ENCODE results near the gene EHD3.

DNA sequence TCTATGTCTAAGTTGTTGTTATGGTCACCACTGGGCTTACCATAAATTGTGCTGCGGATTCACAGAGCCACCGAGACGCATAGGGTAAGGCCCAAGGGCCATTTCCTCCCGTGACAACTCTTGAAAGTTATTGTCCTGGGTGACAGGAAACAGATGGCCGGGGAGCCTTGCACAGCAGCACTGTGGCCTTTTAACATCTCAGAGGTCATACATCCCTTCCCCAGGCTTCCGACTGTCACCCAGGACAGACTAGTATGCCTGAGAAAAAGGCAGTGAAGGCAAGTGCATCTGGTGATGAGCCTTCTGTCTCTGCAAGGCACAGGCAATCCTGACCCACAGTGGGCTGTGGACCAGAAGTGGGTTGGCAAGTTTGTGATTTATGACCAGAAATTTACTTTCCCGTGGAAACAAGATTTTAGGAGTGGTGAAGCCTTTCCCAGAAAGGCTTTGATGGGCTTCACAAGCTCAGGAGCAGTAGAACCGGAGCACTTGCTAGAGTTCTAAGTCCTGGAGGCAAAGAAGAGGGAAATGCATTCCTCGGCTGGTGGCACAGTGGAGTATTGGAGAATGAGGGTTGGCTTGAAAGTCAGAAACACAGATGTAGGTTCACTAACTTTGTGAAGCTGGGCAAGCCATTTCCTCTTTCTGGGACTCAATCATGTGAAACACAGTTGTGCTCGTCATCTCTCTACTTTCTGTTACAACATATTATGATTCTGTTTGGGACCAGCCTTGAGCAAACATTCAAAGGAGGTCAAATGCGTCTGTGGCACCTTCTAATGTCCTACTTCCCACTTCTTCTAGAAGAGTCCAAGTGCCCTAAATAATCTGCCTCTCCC lies 14.6 kb upstream of the EHD3 start:
- TF ChIP-seq, protein P1, sequence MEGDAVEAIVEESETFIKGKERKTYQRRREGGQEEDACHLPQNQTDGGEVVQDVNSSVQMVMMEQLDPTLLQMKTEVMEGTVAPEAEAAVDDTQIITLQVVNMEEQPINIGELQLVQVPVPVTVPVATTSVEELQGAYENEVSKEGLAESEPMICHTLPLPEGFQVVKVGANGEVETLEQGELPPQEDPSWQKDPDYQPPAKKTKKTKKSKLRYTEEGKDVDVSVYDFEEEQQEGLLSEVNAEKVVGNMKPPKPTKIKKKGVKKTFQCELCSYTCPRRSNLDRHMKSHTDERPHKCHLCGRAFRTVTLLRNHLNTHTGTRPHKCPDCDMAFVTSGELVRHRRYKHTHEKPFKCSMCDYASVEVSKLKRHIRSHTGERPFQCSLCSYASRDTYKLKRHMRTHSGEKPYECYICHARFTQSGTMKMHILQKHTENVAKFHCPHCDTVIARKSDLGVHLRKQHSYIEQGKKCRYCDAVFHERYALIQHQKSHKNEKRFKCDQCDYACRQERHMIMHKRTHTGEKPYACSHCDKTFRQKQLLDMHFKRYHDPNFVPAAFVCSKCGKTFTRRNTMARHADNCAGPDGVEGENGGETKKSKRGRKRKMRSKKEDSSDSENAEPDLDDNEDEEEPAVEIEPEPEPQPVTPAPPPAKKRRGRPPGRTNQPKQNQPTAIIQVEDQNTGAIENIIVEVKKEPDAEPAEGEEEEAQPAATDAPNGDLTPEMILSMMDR (IDR thresholded peaks at IDR 0.05; ENCODE audit: insufficient read depth, low read depth, low read length): no peak
- no peak for TF ChIP-seq EZH2 (IDR thresholded peaks at IDR 0.05; ENCODE audit: insufficient read depth, low read length)
